ENCODE results near the gene CCDC92. TPM values are rescaled to one million over a fixed set of nuclear protein-coding genes. Genes with fewer than 3 reads are reported as not detected.

The CCDC92 gene
- total and polyA plus RNA-seq, 2 of the 8 experiments (the other 6 are each of a cell fraction or from before 2014, with no cell fraction given): 0.43 to 0.51 TPM

DNA sequence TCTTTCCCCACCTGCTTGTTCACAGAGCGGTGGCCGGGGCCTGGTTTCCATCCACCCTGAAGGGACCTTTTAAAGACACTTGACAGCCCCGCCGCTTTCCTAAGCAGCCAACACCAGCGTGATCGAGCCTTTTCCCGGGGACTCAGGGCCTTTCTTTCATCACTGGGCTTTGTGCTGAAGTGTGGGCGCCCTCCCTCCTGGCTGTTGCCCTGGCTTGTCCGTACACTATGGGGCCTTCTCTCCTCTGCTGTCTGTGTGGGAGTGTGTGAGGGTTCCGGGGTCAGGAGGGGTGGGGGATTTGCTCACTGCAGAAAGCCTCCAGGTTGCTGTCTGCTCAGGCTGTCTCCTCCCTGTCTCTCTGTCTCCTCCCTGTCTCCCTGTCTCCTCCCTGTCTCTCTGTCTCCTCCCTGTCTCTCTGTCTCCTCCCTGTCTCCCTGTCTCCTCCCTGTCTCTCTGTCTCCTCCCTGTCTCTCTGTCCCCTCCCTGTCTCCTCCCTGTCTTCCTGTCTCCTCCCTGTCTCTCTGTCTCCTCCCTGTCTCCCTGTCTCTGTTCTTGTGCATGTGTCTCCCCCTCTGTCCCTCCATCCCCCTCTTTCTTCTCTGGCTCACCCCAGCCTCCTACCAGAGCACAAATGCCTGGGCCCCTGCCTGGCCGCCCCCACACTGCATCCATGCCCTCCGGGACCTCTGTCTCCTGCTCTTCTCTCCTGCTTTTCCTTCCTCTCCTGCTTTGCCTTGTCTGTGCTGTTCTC is 64.7 kb downstream of the CCDC92 start (continued):
- TF ChIP-seq CTCF (IDR thresholded peaks at IDR 0.05; ENCODE audit: control extremely low read depth in 1 of 3, insufficient read depth in 1 of 3, low read depth in 1 of 3, low read length in 3 of 3) (no peak), SIN3A (conservative IDR thresholded peaks at IDR 0.05 in 1 of 2, IDR thresholded peaks at IDR 0.05 in 1 of 2; ENCODE audit: low read depth in 1 of 2, low read length in 2 of 2) (no peak), GABPA (IDR thresholded peaks at IDR 0.05; ENCODE audit: borderline replicate concordance, insufficient read depth, low read length) (no peak), PHF8 (conservative IDR thresholded peaks at IDR 0.05; ENCODE audit: low read depth, low read length) (no peak), YY1 (IDR thresholded peaks at IDR 0.05; ENCODE audit: low read depth, low read length) (no peak)
